HG03103 (cell line): ENCODE results near the gene SLC6A4.

ENCODE experiments used
- ATAC-seq: cut with Tn5 transposase; IDR thresholded peaks from one replicate; pipeline ENCODE4 v1.9.1; 2021; ENCODE audit warnings: low read depth; ENCODE audit not compliant: unreplicated experiment

SLC6A4 gene

DNA sequence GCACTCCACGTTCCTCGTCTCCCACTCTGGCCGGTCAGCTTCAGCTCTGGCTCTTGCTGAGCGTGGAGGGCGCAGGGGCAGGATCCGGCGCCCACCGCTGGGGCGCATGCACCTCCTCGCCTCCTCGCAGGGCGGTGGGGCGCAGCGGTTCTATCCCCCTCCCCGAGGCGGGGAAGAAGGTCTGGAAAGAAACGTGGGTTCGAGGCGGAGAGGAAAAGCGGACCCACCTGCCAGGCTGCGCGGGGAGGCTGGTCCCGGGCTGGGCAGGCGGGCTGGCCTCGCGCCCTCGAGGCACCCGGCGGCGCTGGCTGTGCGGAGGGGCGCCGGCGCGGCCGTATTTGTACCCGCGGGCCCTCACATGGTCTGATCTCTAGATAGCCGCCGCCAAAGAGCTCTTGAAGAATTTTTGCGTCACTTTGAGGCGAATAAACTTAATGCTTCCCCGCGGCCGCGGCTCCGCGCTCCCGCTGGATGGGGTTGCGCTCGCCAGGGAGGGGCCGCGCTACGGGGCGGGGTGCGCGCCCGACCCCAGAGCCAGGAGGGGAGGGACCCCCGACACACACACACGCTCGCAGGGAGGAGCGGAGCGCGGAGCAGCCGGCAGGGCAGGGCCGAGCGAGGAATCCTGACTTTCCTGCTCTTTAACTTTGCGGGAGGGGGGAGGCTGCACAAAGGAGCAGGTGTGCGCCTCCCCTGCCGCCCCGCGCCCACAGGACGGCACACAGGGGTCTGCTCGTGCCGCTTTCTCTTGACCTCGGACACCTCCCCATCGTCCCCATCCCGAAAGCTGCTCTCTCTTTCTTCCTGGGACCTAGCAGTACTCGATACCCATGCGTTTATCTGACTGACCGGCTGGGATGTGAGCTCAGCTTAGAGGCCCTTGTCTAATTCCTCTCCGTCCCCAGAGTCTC, at the start of gene SLC6A4:
Gene SLC6A4 (minus strand): TSS at position 312 of the 911 bp plus-strand sequence. CDS start 13,739 bp downstream, outside the sequence.
- no peak for ATAC-seq

DNA sequence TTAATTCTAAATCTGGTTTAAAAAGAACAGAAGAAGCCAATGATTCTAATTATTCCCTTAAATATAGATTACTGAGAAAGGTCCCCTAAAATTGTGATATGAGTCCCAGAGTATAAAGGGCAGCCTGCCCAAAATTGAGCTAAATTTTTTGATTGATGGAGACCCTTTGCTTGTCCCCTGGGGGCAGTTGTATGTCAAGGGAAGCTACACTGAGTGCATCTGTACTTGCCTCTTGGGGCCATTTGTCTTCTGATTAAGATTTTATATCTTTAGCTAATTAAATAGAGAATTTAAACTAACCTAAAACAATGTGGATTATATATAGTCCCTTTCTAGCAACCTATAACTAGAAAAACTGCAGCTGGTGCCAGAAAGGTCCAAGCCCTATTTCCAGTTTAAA, 43.7 kb upstream of the SLC6A4 start:
- no peak for ATAC-seq

DNA sequence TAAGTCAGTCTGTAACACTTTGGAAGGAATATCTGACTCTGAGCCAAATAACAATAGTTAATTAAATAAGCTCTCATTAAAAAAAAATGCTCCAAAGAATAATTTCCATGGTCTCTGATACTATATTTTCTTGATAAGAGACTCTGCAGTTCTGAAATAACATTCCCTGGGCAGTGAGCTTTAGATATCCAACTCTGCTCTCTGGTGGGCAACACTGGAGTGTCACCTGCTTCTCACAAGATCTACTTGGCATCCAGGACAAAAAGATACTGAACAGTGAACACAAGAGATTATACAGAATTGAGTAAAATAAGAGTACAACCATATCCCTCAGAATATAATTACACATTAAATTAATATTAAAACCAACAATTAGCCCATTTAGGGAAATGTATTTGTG, 42.5 kb upstream of the SLC6A4 start:
- ATAC-seq = no peak

DNA sequence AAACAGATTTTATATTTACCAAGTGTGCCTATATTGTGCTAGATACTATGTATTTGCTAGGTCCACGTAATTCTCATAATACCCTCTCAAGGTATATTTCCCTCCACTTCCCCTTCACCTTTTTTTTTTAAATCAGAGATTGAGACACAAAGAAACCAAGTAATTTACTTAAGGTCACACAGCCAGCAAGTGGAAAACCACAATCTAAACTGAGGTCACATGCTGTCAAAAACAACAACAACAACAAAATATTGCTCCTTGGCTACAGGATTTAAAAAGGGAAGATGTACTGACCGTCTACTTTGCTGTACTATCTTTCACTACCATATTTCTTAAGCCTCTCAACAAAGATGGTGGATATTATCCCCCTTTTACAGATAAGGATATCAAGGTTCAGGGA, 40.4 kb upstream of the SLC6A4 start:
- no peak for ATAC-seq

DNA sequence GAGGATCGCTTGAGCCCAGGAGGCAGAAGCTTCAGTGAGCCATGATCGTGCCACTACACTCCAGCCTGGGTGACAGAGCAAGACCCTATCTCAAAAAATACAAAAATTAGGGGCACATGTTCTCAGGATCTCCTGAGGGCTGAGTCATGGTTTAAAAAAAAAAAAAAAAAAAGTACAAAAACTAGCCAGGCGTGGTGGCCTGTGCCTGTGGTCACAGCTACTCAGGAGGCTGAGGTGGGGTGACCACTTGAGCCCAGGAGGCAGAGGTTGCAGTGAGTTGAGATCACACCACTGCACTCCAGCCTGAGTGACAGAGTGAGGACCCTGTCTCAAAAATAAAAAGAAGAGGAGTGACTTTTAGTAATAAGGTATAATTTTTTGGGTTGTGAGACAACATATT, 39.4 kb upstream of the SLC6A4 start:
- ATAC-seq = no peak

DNA sequence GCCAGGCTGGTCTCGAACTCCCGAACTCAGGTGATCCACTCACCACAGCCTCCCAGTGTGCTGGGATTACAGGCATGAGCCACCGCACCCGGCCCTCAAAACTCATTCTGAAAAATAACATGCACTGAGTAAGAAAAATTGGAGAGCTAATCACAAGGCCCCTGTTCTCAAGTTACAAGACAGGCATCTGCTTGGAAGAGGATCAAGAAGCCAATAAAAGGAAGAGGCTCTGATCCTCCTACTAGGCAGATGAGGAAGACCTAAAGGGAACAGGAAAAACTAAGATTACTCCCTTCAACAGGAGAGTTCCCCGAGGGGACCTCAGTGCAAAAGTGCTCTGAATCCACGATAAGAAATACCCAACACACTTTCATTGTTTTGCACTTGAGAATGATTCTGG, 37.9 kb upstream of the SLC6A4 start:
- no peak for ATAC-seq

DNA sequence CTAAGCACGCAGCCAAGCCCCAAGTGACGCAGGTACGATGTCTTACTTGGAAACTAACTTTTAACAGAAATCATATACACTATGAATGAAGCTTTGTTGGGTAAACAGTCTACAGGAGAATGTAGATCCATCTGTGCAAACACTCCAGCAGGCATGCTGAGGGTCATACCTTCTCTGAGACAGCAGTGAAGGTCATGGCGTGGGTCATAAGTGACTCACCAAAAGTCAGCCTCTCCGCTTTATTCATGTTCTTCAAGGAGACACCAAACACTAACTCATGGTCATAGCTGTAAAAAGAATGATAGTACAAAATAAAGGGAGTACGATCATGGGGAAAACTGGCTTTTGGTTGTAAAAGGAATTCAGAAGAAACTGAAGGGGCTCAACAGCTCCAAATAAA, 35.6 kb upstream of the SLC6A4 start:
- no peak for ATAC-seq

DNA sequence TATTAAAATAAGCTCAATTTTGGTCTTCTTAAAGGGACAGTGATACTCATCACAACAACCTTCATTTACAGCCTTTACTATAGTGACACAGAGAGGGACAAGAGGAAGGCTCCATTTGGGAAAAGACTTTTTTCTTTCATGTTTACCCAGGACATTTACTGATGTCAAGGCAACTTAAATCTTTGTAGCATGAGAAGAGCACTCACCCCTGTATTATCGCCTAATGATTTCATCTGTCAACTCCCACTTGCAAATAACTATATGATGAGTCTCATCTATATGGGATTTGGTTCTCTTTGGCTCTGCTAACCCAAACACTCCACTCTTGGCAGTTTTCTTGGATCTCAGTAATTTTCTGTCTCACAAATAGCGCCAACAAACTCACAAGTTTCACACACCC, 32.1 kb upstream of the SLC6A4 start:
- no peak for ATAC-seq

DNA sequence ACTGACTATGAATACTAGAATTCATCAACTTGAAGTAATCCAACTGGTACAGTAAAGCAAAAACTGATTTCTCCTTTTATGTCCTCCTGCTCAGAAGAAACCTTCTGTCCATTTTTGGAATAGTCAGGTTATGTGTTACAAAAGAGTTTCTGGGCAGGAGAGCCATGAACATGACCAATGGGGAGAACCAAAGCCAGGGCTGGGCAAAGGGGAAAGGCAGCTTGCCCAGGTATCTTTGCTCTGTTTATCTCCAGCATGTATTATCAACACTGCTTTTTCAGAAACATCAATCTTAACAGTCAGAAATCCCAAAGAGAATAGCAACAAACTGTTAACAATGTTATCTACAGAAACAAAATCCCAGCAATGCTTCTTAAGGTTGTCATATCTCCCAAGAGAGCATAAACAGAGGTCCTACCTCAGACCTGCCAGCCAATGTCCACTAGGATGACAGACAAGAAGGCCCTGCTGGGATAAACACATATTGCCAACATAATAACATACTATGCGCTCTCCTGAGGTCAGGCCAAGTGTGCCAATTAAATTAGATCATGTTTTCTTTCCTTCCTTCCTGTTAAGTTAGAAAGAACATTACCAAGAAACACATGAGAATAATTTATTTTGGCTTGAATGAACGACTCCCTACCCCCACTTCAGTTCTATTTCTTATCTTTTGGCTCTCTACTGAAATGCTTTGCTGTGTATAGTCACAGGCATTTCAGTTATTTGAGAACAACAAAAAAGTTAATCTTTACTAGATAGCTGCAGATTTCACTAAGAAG, 28.2 kb upstream of the SLC6A4 start:
- ATAC-seq = no peak

DNA sequence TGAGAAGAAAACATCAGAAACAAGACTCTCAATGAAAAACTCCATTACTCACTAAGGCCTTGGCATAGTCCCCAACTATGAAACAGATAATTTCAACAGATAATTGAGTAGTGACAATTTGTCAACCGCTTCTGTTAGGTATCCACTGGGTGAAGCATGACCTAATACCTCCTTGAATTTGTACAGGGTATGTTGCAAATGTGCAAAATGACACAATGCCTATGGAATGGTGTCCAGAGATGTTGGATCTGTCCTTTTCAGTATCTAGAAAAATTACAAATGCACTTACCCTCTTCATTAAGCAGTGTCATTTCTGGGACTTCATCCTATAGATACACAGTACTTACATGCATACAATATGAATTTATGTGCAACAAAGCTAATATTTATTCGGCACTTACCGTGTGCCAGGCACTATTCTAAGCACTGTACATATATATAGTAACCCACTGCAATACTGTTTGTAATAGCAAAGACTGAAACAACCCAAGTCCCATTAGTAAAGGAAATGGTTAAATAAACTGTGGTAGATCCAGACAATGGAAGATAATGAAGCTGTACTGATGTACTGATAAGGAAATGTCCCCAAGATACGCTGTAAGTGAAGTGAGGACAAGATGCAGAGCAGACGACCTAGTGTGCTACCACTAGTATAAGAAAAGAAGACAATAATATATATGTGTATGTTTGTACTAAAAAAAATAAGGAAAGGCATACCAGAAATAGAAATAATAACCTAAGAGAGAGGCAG, 21.4 kb upstream of the SLC6A4 start:
- no peak for ATAC-seq

DNA sequence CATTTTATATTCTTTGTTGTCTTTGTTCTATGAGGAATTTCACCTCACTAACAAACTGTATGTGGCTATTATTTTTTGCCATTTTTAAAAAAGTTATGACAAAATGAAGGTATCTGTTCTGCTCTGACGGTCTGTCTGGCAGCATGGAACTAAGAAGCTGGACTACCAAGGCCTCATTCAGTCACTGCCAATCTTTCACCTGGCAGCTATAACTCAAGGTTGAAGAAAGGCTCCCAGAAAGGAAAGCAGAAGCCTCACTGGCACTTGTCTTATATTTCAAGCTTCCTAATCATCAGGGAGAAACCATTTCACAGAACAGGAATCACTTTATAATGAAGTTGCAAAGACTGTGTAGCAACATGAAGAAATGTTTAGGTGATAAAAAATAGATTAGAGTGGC, 18.7 kb upstream of the SLC6A4 start:
- no peak for ATAC-seq

DNA sequence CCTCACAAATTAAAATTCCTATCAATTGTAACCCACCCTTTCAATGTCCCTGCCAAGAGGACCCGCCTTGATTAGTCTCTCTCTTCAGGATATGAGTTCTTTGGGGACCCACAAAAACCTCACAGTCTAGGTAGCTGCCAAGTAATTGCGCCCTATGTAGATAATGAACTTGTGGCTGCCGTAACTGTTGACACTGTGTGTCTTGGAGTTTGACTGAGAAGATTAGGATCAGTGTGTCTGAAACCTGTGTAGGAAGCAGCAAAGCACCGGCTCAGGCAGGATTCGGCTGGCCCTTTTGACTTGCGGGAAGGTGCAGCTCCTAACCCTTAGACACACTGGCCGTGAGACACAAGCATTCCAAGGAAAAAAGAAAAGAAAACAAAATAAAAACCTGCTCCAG, 17.8 kb upstream of the SLC6A4 start:
- ATAC-seq = no peak

DNA sequence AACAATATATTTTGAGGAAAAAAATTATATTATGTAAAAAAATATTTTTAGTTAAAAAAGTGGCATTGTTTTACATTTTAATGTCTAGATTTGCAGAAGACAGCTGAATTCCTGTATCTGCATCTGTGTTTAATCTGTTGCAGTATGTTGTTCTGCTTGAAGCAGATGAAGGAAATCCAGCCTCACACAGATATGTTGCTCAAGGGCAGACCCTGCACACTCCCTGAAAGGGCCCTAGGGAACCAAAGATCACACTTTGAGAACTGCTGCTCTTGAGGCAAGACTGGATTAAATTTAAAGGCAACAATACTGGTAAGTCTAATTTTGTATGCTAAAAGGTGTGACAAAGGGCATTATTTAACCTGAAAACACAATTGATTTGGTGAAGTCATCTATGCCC, 16.4 kb upstream of the SLC6A4 start:
- no peak for ATAC-seq

DNA sequence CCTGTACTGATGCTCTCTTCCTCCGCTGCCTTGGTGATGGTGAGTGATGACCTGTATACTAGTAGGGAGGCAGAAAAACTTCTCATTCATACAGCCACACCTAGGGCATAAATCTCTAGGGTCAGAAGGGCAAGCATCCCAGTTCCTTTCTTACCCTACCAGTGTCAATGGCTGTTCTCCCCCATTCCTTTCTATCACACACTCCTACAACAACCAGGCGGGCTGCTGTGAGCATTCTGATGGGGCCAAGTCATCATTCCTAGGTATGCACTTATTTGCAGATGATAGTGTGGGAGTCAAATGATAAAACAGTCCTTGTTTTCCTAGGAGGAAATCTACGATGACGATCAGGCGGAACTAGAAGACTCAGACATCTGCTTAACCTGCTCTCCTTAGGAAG, 14.0 kb upstream of the SLC6A4 start:
- ATAC-seq = no peak

DNA sequence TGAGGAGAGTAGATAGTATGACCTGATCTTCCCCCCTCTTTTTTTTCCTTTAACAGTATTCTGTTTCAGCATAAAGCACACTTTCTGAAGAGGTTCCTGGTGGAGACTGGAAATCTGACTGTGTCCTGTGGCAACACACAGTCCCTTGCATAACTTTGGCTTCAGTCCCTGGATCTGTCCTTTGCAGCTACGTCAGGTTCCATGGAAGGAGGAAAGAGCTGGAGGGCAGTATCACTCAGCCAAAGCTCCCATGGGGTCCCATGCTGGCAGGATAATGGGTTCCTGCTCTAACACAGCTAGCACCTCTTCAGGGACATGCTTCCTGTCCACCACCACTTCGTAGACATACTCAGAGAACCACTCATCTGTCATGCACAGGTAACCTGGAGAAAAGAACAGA, 13.3 kb upstream of the SLC6A4 start:
- ATAC-seq = no peak

DNA sequence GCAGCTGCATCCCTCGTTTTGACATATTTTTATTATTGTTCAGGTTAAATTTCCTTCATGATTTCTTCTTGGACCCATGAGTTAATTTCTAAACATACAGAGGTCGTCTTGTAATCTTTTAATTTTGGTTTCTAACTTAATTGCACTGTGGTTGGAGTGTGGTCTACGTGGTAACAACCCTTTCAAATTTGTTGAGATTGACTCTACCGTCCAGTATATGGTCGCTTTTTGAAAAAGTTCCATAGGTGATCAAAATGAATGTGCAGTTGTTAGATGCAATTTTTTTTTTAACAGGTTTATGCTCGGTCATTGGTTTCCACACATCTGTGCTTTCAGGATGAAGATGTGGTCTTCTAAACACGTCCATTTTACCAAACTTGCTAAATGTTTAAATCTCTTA, 11.0 kb upstream of the SLC6A4 start:
- ATAC-seq = no peak

DNA sequence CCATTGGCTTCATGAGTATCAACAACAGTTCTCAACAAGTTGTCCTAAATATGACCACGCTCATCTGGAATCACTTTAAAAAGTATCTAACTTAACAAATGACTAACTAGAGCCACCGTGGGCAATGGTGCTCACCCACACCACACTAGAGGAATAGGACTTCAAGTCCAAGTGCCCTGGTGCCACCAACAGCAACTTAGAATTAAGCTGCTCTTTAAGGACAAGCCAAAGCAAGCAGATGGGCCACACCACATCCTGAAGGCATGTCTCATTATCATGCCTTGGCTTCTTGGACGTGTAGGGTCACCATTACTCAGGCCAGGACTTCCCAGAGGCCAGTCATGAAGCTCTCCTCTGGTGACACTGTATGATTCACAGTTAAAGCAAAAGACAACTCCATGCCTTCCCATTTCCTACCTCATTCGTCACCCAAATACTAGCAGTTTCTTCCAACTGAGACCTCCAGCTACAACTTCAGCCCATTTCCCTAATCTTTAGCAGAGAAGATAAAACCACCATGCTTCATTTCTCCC, 9.4 kb upstream of the SLC6A4 start:
- no peak for ATAC-seq

DNA sequence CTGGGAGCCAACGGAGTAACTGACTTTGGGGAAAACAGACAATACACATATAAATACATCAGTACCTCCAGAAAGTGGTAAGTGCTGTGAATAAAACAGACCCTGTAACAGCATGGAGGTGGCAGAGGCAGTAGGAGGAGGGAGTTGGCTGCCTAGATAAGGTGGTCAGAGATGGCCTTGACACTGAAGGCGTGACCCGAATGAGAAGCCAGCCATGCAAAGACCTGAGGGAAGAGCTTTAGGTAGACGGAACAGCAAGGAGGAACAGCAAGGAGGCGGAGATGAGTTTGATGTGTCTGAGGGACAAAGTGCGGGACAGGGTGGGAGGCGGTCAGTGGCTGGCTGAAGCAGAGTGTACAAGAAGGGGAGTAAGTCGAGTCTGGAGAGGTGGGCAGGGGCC, 8.1 kb upstream of the SLC6A4 start:
- ATAC-seq = no peak

DNA sequence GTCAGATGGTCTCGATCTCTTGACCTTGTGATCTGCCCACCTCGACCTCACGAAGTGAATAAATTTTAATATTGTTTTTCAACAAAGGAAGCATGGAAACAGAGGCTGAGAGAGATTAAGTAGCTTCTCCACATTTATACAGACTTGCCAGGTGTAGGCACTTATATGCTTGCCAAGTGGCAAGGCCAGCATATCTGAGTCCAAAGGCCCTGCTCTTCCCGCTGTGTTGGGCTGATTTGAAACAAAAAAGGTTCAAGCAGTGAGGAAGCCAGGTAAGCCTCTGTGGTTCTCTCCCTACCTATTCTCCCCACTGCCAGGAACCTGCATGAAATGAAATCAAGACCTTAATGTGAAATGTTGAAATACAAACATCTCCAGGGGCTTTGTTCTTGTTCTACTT, 7.5 kb upstream of the SLC6A4 start:
- no peak for ATAC-seq

DNA sequence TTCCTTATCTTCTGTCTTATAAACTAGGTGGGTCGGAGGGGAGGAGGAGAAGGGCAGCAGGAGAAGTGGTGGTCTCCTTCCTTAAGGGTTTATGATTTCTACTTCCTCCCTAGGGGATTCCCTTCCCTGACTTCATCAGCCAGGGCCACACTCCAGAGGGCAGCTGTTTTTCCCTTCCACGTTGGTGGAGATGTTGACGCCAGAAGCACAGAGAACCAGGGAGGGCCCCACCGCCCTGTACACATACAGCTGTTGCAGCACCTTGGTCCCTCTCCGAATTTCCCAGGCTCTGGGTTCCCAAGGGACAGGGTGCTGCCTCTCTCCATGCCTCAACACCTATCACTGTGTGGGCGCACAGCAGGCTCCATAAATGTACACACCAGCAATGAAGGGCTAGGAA, 5.6 kb upstream of the SLC6A4 start:
- no peak for ATAC-seq

DNA sequence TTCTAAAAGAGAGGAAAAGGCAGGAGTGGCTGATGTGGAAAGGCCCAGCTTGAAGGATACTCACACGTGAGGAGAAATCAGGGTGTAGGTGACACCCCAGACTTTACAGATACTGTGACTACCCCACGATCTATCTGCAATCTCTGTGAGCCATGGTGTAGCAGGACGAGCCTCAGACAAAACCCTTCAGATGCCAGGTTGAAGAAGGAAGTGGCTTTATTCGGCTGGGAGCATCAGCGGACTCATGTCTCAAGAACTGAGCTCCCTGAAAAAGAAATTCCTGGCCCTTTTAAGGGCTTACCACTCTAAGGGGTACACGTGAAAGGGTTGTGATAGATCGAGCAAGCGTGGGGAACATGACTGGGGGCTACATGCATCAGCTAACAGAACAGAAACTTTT, 4.7 kb upstream of the SLC6A4 start:
- no peak for ATAC-seq
